HG03432 (cell line): Measurements from ENCODE around the gene TIMM17A.
"Not testable (repeated sequence)": the region's sequence is repeated elsewhere in the genome, so short reads cannot be mapped to it uniquely, and the experiment has no call there.

Experiments used
- ATAC-seq: cut with Tn5 transposase; IDR thresholded peaks from one replicate; pipeline ENCODE4 v1.9.1; 2021; ENCODE audit warnings: mild to moderate bottlenecking, moderate library complexity; ENCODE audit not compliant: unreplicated experiment

Gene TIMM17A

GRCh38 chr1:201939574-201939973, 15.7 kb upstream of the TIMM17A start:
- ATAC-seq = no peak

GRCh38 chr1:201940316-201940715, 15.0 kb upstream of the TIMM17A start:
- not testable (repeated sequence) for ATAC-seq

DNA sequence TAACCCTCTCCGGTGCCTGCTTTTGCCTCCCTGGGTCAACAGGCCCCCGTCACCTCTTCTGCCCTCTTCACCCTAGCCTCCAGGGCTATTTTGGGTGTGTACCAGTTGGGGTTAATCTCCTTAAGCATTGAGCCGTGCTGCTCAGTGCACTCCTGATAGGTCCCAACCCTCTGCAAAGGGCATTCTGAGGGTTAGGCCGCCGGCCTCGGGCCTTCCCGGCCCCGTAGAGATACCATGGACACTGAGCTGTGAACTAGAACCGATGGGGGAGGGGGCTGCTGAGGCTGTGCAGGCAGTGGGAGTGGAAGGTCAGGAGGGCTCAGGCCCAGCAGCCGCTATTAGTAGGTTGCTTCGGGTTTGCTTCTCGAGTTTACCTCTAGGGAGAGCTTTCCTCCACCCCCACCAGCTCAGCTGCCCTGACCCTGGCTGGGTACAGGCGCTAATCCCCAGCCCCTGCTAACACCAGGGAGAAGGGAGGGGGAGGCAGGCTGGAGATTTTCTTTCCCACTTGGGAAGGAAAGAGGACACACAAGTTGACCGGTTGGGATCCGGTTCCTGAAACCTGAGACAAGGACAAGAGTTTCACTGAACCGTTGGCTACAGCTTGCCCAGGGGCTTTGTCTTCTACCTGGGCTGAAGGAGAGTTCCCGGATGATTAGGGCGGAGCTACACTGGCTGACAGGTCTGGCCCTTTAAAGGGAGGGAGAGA, 13.7 kb upstream of the TIMM17A start:
- no peak for ATAC-seq

DNA sequence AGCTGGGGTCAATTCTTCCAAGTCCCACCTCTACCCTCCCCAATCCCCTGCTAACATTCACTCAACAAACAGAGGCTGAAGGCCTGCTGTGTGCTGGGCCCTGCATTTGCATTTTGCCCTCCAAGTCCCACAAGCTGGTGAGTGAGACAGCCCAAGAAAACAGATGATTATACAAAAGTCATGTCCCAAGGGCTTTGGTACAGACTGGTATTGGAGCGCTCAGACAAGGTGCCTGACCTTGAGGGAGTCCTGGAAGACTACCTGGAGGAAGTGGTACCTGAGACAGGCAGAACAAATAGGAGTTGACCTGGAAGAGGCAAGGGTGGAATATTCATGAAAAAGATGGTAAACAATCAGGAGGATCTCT, 13.2 kb upstream of the TIMM17A start:
- no peak for ATAC-seq

GRCh38 chr1:201944002-201944401, 11.3 kb upstream of the TIMM17A start:
- ATAC-seq = no peak

DNA sequence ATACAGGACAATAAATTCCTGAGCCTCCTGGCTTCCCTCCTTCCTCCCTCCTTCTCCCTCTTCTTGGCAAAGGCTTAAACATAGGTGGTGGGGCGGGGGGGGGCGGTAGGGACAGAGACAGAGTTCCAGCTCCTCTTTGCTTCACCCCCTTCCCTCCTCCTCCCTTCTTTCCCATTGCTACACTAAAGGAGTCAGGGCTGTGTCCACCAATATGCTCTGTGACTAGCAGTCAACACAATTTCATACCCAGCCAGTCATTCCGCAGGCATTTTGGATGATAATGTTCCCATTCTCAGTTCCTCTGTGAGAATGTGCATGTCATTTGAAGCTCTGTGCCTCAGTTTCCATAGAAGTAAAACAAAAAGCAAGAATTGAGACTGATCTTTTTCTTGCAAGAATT, 10.7 kb upstream of the TIMM17A start:
- no peak for ATAC-seq

GRCh38 chr1:201945157-201945556, 10.1 kb upstream of the TIMM17A start:
- ATAC-seq = no peak

DNA sequence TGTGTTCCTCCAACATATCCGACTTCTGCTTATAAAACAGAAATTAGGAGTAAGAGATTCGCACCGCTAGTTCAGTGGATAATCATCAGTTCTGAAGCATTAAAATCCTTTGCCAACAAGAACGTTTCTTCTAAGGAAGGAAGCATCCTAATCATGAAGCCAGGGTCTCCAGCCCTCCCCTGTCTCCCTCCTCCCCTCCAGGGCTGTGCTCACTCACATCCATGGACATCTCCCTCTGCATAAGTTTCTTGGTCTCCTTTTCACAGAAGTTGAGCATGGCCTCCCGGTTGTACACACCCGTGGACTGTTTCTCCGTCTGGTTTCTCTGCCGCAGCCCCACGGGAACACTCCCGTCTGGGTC, 9.5 kb upstream of the TIMM17A start:
- no peak for ATAC-seq

DNA sequence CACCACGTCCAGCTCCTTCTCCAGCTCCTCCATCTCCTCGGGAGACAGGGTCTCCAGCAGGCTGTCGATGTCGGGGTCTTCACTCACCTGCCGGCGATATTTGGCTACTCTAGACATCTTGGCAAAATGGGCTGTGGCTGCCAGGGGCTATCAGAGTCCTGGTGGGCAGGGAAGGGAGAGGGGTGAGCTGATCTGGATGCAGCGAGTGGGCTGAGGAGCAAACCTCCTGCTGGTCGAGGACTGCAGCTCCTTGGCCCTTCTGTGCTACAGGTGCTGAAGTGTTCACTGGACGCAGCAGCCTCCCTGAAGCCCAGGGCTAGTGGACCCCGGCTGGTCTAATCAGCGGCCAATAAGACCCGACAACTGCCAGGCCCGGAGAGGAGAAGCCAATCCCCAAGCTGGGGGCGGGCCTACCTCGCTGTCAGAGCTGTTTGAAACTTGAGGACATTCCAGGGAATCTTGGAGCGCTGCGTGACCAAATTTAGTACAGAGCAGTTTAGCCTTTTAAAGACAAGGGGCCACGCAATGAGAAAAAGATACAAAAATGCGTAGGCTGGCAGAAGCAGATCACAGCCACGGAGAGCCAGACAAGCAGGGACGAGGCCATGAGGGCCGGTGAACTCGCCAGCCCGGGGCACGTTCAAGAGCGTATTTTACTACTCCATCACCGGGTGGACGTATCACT, 8.9 kb upstream of the TIMM17A start, which contains the start of gene LMOD1:
LMOD1 (minus strand) TSS at position 325 of the 685 bp plus-strand sequence; CDS start at position 117, 208 bp downstream.
- no peak for ATAC-seq

- ATAC-seq = no peak
These were observed 7.7 kb upstream of the TIMM17A start for GRCh38 chr1:201947697-201948008.

- no peak for ATAC-seq
These were observed 5.8 kb upstream of the TIMM17A start for GRCh38 chr1:201949491-201949890.

GRCh38 chr1:201954263-201955008, 867 bp upstream of the TIMM17A start:
- no peak for ATAC-seq

- peak; percentile 43 for ATAC-seq
These were observed 433 bp downstream of the TIMM17A start for GRCh38 chr1:201955729-201956143.

- ATAC-seq = no peak
These were observed 3.0 kb downstream of the TIMM17A start for GRCh38 chr1:201958348-201958747.

GRCh38 chr1:201962382-201962781, 7.1 kb downstream of the TIMM17A start:
- not testable (repeated sequence) for ATAC-seq

- ATAC-seq = no peak
These were observed 9.0 kb downstream of the TIMM17A start for GRCh38 chr1:201964261-201964660.

DNA sequence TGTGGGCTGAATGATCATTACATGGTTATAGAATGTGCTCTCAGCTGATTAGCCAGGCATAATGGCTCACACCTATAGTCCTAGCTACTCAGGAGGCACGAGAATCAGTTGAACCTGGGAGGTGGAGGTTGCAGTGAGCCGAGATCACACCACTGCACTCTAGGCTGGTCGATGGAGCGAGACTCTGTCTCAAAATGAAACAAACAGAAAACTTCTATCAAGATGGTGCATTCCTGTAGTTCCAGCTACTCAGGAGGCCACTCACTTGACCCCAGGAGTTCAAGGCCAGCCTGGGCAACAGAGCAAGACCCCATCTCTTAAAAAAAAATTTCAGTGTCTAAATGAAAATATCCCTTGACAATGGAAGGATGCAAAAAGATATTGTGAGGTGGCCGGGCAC, 10.9 kb downstream of the TIMM17A start:
- ATAC-seq = no peak

DNA sequence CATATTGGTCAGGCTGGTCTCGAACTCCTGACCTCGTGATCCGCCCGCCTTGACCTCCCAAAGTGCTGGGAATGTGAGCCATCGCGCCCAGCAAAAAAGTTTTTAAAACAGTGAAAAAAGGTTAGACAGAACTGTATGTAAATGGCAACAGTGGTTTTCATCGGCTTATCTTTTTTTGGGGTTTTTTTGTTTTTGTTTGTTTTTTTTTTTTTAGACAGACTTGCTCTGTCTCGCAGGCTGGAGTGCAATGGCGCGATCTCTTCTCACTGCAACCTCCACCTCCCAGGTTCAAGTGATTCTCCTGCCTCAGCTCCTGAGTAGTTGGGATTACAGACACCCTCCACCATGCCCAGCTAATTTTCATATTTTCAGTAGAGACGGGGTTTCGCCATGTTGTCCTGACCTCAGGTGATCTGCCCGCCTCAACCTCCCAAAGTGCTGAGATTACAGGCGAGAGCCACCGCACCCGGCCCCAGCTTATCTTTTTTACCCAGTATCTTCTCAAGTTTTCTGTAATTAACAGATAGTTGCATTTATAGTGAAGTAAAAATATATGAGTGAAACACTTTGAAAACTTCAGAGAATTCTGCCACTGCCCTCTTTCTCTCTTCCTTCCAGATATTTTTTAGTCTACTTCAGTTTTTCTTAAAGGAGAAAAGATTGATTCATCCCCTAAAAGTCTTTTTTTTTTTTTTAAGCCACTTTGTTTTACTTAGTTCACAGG, 13.1 kb downstream of the TIMM17A start:
- no peak for ATAC-seq

DNA sequence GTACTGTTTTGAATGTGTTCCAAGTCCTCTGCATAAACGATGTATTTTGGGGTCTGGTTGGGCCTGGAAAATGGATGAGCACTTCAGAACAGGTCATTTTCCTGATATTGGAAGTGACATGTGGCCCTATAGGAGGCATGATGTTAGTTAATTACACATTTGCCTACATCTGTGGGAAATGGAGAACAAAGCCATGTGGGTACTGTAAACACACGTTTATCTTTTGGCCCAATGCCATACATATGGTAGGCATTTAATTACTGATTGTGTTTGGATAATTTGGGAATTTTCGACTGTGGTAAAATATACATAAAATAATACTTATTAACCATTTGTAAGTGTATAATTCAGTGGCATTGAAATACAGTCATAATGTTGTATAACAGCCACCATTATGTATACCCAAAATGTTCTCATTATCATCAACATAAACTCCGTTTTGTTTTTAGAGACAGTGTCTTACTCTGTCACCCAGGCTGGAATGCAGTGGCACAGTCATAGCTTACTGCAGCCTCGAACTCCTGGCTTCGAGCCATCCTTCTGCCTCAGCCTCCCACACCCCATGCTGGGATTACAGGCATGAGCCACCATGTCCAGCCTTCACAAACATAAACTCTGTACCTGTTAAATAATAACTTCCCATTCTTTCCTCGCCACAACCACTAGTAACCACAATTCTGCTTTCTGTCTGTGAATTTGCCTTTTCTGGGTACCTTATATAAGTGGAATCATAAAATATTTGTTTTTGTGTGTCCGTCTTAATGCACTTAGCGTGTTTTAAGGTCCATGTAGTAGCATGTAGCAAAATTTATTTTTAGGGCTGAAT, 15.2 kb downstream of the TIMM17A start:
- ATAC-seq = no peak

- no peak for ATAC-seq
These were observed 26.8 kb downstream of the TIMM17A start for GRCh38 chr1:201982082-201982622.
